LNCaP clone FGC (cell line): ENCODE data around the gene C1QTNF9B.

Experiments used
- DNase-seq: peaks from one replicate; pipeline ENCODE4 v3.0.0-alpha.2; 2011; ENCODE audit warnings: low read depth
- H3K4me3 ChIP-seq: 2 replicates; pipeline ENCODE4 v1.5.1; 2011; ENCODE audit warnings: mild to moderate bottlenecking, low read depth, low read length, control low read depth
- TF ChIP-seq, protein P1 (sequence below): IDR thresholded peaks from 2 replicates; pipeline ENCODE4 v1.5.1; 2012; ENCODE audit warnings: mild to moderate bottlenecking; ENCODE audit not compliant: control insufficient read depth, insufficient read depth; ENCODE audit errors: extremely low read depth

The C1QTNF9B gene

DNA sequence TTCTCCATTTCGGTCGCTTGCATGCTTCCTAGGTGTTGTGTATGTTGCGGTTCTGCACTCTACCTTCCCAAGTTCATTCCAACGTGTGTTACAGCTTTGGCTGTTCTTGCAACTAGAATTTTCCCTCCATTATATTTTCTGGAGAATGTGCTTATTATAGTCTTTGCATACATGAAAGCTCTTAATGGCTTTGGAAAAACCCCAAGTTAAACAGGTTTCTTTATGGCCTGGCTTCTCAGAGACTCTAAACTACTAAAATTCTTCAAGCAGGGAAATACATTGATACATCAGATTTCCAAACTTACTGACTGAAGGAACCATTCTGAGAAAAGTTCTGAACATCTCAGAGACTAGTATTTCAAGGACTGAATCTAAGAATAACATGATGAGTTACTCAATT, 20.0 kb downstream of the C1QTNF9B start:
- no peak overlapping the region for H3K4me3 ChIP-seq
- TF ChIP-seq, protein P1, sequence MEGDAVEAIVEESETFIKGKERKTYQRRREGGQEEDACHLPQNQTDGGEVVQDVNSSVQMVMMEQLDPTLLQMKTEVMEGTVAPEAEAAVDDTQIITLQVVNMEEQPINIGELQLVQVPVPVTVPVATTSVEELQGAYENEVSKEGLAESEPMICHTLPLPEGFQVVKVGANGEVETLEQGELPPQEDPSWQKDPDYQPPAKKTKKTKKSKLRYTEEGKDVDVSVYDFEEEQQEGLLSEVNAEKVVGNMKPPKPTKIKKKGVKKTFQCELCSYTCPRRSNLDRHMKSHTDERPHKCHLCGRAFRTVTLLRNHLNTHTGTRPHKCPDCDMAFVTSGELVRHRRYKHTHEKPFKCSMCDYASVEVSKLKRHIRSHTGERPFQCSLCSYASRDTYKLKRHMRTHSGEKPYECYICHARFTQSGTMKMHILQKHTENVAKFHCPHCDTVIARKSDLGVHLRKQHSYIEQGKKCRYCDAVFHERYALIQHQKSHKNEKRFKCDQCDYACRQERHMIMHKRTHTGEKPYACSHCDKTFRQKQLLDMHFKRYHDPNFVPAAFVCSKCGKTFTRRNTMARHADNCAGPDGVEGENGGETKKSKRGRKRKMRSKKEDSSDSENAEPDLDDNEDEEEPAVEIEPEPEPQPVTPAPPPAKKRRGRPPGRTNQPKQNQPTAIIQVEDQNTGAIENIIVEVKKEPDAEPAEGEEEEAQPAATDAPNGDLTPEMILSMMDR, result no peak
- DNase-seq, result no peak

DNA sequence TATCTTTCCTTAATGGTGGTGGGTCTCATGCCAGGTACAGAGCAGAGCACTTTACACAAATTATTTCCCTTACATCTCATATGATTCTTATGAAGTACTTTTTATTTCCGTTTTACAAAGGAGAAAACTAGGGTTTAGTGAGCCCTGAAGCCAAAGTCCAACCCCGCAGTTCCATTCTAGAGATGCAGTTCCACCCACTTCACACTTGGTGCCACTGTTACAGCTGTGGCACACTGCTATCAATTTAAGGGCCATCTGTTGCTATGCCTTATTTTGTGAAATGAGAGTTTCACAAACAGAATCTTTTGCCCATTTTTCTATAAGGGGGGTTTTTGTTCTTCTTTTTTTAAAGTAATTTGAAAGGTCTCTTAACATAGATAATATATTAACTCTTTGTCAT, 21.0 kb downstream of the C1QTNF9B start:
- H3K4me3 ChIP-seq, result no peak overlapping the region
- TF ChIP-seq, protein P1, result peak; percentile 41
- no peak for DNase-seq

DNA sequence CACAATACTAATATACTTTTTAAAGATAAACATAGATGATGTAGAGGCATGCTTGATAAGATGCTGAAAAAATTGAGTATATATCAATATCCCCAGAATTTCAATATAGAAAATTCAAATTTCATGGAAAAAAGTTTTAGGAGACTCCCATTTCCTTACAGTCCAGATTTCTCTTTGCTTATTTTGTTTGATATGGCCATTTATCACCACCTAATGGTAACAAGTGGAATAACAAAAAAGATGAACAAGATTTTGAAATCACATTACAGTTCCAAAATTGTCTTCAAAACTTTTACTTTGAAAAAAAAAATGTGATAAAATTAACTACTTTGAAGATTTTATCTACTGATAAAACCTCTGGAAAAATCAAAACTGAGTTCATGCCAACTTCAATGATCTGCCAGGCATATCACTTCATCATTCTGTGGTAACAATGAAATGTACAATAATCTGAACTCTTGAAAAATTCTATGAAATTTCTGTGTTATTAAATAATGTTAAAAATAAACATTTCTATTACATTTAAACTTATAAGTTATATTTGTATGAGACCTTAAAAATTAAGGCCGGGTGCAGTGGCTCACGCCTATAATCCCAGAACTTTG, 25.6 kb downstream of the C1QTNF9B start:
- no peak overlapping the region for H3K4me3 ChIP-seq
- TF ChIP-seq, protein P1, result peak; percentile 29
- DNase-seq, result no peak

- DNase-seq, result no peak
- TF ChIP-seq, protein P1, result no peak
These were observed 26.8 kb downstream of the C1QTNF9B start for GRCh38 chr13:23870356-23871140.

GRCh38 chr13:23868521-23868920, 28.8 kb downstream of the C1QTNF9B start:
- no peak overlapping the region for H3K4me3 ChIP-seq
- TF ChIP-seq, protein P1, result no peak
- no peak for DNase-seq

More at GRCh38 chr13:23870356-23871140, 26.8 kb downstream of the C1QTNF9B start:
- no peak overlapping the region for H3K4me3 ChIP-seq

- no peak for DNase-seq
- TF ChIP-seq, protein P1, result no peak
- H3K4me3 ChIP-seq, result no peak overlapping the region
These were observed 30.2 kb downstream of the C1QTNF9B start for GRCh38 chr13:23867027-23867491.
